Transverse colon (tissue), 4 donors: Measurements from ENCODE around the gene ATXN1L. TPM values are rescaled to one million over a fixed set of nuclear protein-coding genes. Genes with fewer than 3 reads are reported as not detected.
"Not testable (repeated sequence)": the region's sequence is repeated elsewhere in the genome, so short reads cannot be mapped to it uniquely, and the experiment has no call there.

Source experiments
- DNase-seq: peaks from one replicate; pipeline ENCODE4 v3.0.0-alpha.2; 2019
- H3K27ac ChIP-seq, 4 donors: fragments of 200-600 bp; sonication (generic); 2 replicates each; pipeline ENCODE4 v1.5.1; 2016 to 2018; ENCODE audit warnings: inconsistent platforms in 4 of 4
- H3K27me3 ChIP-seq: fragments of 200-600 bp; sonication (generic); 2 replicates; pipeline ENCODE4 v1.5.1; 2017; ENCODE audit warnings: inconsistent platforms
- H3K36me3 ChIP-seq, 4 donors: fragments of 200-600 bp; sonication (generic); 2 replicates each; pipeline ENCODE4 v1.5.1; 2017 to 2019; ENCODE audit warnings: inconsistent platforms in 4 of 4
- H3K4me1 ChIP-seq, 4 donors: fragments of 200-600 bp; sonication (generic); 2 replicates each; pipeline ENCODE4 v1.5.1; 2017 to 2020; ENCODE audit warnings: inconsistent platforms in 4 of 4
- H3K4me3 ChIP-seq, 4 donors: fragments of 200-600 bp; sonication (generic); 1 replicate in 1 of 4; 2 replicates in 3 of 4; pipeline versions ENCODE4 v1.5.1 to v1.6.1; 2017 to 2019; ENCODE audit warnings: inconsistent platforms in 4 of 4
- H3K9me3 ChIP-seq, 2 donors: fragments of 200-600 bp; sonication (generic); 2 replicates each; pipeline ENCODE4 v1.5.1; 2017 to 2019; ENCODE audit warnings: inconsistent platforms in 2 of 2
- EP300 ChIP-seq: sonication (generic); formaldehyde crosslinking; IDR thresholded peaks from one replicate; pipeline ENCODE4 v1.6.1; 2017; ENCODE audit warnings: antibody characterized with exemption, low read depth
- POLR2A ChIP-seq: fragments of 450-650 bp; IDR thresholded peaks from one replicate; pipeline ENCODE4 v1.6.1; 2016; ENCODE audit warnings: antibody characterized with exemption, mild to moderate bottlenecking, moderate library complexity
- POLR2AphosphoS5 ChIP-seq, 3 donors: sonication (generic); formaldehyde crosslinking; IDR thresholded peaks; one replicate each; pipeline ENCODE4 v1.6.1; 2016; ENCODE audit warnings: antibody characterized with exemption in 3 of 3
- WGBS, 2 donors: methylation state at CpG; one replicate each; pipeline ENCODE4 v1.1.5; 2018; ENCODE audit warnings: low coverage in 1 of 2; 5-methylcytosine and 5-hydroxymethylcytosine counted together
- in situ Hi-C, 4 donors: fragments of 200-750 bp; cut with MboI; loops; one replicate each; pipeline versions ENCODE4 v1.15.0 to v1.15.1; 2017; ENCODE audit warnings: low sequenced_read_pairs in 3 of 4, low pct_ligation_motif_present in 1 of 4, low pct_unique_long_range_greater_than_20kb in 1 of 4
- intact Hi-C: fragments of 100-400 bp; cut with DNase I; formaldehyde crosslinking; loops from one replicate; pipeline ENCODE4 v1.15.1; 2023; ENCODE audit warnings: low total_unique reads
- total RNA-seq, 4 donors: library from RNA; depleted of rRNA; stranded (reverse); fragments of >200 nt; gene quantifications; one replicate each; pipeline ENCODE4 v1.1.0, GENCODE V29; 2016
- TF ChIP-seq, protein P1 (sequence below), 5 experiments: fragments of 200-600 bp in 3 of 5; fragments of 450-650 bp in 2 of 5; sonication (generic) in 3 of 5; IDR thresholded peaks; 1 replicate in 2 of 5; 2 replicates in 3 of 5; pipeline ENCODE4 v1.5.1; 2016 to 2017; ENCODE audit warnings: antibody characterized with exemption in 5 of 5, inconsistent platforms in 3 of 5, mild to moderate bottlenecking in 2 of 5, moderate library complexity in 1 of 5

ATXN1L gene
- total RNA-seq, 4 donors from 2014 or later: 16.7 to 33.3 (median 24.1) TPM

DNA sequence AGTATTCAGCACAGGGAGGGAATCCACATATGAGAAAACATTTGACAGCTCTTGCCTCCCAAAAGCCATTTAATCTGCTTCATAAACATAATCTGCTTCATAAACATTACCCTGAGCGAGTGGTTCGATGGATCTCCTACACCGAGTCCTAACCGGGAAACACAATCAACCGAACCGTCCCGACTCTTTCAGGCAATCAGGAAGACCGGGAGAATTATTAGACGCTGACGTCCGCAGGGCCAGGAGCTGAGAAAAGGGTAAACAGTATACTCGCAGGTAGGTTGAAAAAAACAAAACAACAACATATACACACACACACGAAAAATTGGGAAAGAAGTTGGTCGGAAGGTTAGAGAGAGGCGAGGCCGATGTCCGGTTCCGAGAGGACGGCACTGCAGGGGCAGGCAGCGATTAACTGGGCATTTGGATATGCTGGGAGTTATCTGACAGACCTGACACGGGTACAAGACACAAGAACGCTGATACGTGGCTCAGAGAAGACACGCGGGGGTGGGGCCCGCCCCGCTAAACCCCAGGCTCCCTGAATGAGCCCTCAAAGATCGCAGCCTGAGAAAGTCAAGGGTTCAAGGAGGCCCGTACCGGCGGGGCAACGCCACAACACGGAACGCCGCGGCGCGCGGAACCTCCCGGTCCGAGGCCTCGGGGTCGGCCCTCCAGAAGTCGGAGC lies 37.7 kb upstream of the ATXN1L start:
- in situ Hi-C loops: loop anchor here in 1 of 4 donors (10.0 kb wide), 1 partner anchor 77 kb away; the partner anchor contains the start of gene ZNF821
- 0% methylated on average over 9 to 39 of the region's 44 CpGs for WGBS, 2 donors

DNA sequence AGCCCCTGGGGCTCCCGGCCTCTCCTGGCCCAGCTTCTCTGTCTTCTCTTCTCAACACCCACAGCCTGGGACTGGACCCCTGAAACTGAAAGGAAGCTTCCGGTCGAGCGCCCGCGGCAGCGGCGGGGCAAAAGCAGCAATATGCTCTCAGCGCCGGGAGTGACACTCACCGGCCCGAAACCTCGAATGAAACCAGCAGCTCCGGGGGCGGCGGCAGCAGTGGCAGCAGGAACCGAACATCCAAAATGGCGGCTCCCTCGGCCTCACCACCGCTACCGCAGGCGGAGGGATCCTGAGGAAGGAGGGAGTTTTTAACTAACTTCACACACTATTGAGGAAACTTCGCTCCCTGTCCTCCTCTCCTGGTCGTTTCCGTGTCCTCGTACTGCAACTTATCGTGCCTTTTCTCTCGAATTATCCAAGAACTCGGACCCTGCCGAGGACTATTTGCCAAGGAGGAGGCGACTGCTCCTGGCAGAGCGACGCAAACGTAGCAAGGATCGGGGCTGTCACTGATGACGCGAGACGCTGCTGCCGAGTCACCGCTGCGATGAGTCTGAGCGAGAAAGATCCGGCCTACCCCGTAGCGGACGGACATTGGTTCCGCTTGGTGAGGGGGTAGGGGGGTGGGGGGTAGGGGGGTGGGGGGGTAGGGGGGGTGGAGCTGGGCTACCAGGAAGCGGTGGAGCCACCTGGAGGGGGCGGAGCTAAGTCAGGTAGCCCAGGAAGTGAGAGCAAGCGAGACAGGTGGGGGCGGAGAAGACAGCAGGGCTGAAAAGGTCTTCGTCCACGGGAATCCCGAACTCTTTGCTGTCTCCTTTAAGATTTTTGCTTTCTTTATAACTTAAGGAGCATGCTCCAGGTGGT lies 37.0 kb upstream of the ATXN1L start, which contains the start of gene AP1G1:
TSS of gene AP1G1 (minus strand) at position 242 of the 867 bp plus-strand sequence. CDS start 19,355 bp downstream, outside the sequence.
- H3K27me3 ChIP-seq: no peaks in the 10 kb centered on the region
- H3K9me3 ChIP-seq: no peaks in the 10 kb centered on the region
- peaks cover 12 to 40% (median 23%) of the 10 kb centered on the region in 4 donors for H3K4me1 ChIP-seq
- WGBS, 2 donors: 0% methylated on average over 52 of the region's 54 CpGs; no CpG with 5 or more reads in 1 of the 2 donors
- H3K36me3 ChIP-seq: no peaks in the 10 kb centered on the region
- peak; percentile 52 to 89 (median 84) for TF ChIP-seq POLR2AphosphoS5 (IDR thresholded peaks at IDR 0.05)
- TF ChIP-seq, protein P1, sequence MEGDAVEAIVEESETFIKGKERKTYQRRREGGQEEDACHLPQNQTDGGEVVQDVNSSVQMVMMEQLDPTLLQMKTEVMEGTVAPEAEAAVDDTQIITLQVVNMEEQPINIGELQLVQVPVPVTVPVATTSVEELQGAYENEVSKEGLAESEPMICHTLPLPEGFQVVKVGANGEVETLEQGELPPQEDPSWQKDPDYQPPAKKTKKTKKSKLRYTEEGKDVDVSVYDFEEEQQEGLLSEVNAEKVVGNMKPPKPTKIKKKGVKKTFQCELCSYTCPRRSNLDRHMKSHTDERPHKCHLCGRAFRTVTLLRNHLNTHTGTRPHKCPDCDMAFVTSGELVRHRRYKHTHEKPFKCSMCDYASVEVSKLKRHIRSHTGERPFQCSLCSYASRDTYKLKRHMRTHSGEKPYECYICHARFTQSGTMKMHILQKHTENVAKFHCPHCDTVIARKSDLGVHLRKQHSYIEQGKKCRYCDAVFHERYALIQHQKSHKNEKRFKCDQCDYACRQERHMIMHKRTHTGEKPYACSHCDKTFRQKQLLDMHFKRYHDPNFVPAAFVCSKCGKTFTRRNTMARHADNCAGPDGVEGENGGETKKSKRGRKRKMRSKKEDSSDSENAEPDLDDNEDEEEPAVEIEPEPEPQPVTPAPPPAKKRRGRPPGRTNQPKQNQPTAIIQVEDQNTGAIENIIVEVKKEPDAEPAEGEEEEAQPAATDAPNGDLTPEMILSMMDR (IDR thresholded peaks at IDR 0.05): no peak
- peak; percentile 70 for TF ChIP-seq POLR2A
- TF ChIP-seq EP300: peak; percentile 43
- intact Hi-C loops (loop anchor here (5.0 kb wide), 1 partner anchor 327 kb away; no protein-coding TSS in a partner anchor), in situ Hi-C loops (loop anchor here in 1 of 4 donors (10.0 kb wide), 1 partner anchor 76 kb away; the partner anchor contains the start of gene ZNF821)
- peak; percentile 96 for DNase-seq
- peak within 1 kb of the TSS; percentile 94 to 100 (median 96) for H3K4me3 ChIP-seq
- peak within 1 kb of the TSS; percentile 95 to 100 (median 100) for H3K27ac ChIP-seq

More for the DNA sequence above, 37.7 kb upstream of the ATXN1L start:
- H3K36me3 ChIP-seq: no peaks in the 10 kb centered on the region
- peak overlapping the region; percentile 94 to 100 (median 96) for H3K4me3 ChIP-seq
- peak overlapping the region; percentile 95 to 100 (median 100) for H3K27ac ChIP-seq
- H3K9me3 ChIP-seq: no peaks in the 10 kb centered on the region
- DNase-seq: peak; percentile 47
- TF ChIP-seq EP300 (no peak), POLR2AphosphoS5 (IDR thresholded peaks at IDR 0.05) (no peak)
- H3K4me1 ChIP-seq: peaks cover 12 to 40% (median 23%) of the 10 kb centered on the region in 4 donors
- H3K27me3 ChIP-seq: no peaks in the 10 kb centered on the region
- intact Hi-C loops: loop anchor here (5.0 kb wide), 1 partner anchor 326 kb away; no protein-coding TSS in a partner anchor

DNA sequence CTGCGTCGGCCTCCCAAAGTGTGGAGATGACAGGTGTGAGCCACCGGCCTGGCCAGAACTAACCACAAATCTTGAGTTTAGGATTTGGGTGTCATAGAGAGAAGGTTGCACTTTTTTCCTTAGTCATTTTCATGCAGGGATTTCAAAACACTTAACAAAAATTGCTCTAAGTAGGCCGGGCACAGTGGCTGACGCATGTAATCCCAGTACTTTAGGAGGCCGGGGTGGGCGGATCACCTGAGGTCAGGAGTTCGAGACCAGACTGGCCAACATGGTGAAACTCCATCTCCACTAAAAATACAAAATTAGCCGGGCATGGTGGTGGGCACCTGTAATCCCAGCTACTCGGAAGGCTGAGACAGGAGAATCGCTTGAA lies 35.6 kb upstream of the ATXN1L start:
- peaks cover 12 to 33% (median 21%) of the 10 kb centered on the region in 4 donors for H3K4me1 ChIP-seq
- H3K27me3 ChIP-seq, H3K4me3 ChIP-seq, H3K9me3 ChIP-seq, DNase-seq, intact Hi-C loops, H3K36me3 ChIP-seq, in situ Hi-C loops: not testable (repeated sequence)
- peak overlapping the region; percentile 95 to 100 (median 100) for H3K27ac ChIP-seq
- WGBS, 2 donors: 93% methylated on average over 11 of the region's 11 CpGs; no CpG with 5 or more reads in 1 of the 2 donors

DNA sequence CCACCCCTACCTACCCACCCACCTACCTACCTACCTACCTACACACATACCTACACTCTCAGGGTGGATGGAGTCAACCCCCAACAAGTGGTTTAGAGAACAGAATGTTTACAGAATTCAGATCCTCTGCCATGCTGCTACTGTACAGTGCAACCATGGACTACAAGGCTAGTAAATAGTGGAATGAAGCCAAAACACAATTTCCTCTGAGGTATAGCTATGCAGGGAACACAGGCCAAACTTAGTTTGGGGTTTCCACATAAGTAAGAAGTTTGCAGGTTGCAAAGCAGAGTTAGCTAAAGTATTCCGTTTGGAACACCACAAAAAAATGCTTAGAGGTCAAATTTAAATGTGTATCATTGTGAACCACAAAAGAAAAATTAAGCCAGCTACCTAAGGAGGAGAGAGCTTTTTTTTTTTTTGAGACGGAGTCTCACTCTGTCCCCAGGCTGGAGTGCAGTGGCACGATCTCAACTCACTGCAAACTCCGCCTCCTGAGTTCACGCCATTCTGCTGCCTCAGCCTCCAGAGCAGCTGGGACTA lies 34.4 kb upstream of the ATXN1L start:
- 80 to 90% methylated on average over 1 to 5 of the region's 5 CpGs for WGBS, 2 donors
- no peak for DNase-seq
- intact Hi-C loops (no loop called here), in situ Hi-C loops (no loop called here)
- TF ChIP-seq POLR2AphosphoS5 (IDR thresholded peaks at IDR 0.05) (no peak), POLR2A (no peak), EP300 (no peak)
- TF ChIP-seq, protein P1 (IDR thresholded peaks at IDR 0.05): no peak
- Histone ChIP-seq H3K36me3 (no peaks in the 10 kb centered on the region), H3K27ac (no peak overlapping the region), H3K4me3 (no peak overlapping the region), H3K4me1 (peaks cover 5 to 21% (median 14%) of the 10 kb centered on the region in 4 donors), H3K27me3 (no peaks in the 10 kb centered on the region), H3K9me3 (no peaks in the 10 kb centered on the region)

DNA sequence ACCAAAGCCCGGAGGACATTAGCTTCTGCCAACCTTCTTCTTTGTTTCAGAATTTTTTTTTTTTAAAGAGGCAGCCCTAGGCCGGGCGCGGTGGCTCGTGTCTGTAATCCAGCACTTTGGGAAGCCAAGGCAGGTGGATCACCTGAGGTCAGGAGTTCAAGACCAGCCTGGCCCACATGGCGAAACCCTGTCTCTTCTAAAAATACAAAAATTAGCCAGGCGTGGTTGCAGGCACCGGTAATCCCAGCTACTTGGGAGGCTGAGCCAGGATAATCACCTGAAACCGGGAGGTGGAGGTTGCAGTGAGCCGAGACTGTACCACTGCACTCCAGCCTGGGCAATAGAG lies 28.6 kb upstream of the ATXN1L start:
- H3K27me3 ChIP-seq, in situ Hi-C loops, H3K4me1 ChIP-seq, H3K9me3 ChIP-seq, intact Hi-C loops, DNase-seq, H3K4me3 ChIP-seq, H3K36me3 ChIP-seq: not testable (repeated sequence)
- 59 to 78% methylated on average over 7 to 10 of the region's 10 CpGs for WGBS, 2 donors
- H3K27ac ChIP-seq: peak overlapping the region; percentile 67 to 85 (median 76)
